GM19463 (cell line): ENCODE measurements around the gene SERGEF.

Source experiments
- ATAC-seq: cut with Tn5 transposase; IDR thresholded peaks from one replicate; pipeline ENCODE4 v1.9.1; 2021; ENCODE audit warnings: mild to moderate bottlenecking, moderate library complexity; ENCODE audit not compliant: unreplicated experiment

Gene SERGEF

DNA sequence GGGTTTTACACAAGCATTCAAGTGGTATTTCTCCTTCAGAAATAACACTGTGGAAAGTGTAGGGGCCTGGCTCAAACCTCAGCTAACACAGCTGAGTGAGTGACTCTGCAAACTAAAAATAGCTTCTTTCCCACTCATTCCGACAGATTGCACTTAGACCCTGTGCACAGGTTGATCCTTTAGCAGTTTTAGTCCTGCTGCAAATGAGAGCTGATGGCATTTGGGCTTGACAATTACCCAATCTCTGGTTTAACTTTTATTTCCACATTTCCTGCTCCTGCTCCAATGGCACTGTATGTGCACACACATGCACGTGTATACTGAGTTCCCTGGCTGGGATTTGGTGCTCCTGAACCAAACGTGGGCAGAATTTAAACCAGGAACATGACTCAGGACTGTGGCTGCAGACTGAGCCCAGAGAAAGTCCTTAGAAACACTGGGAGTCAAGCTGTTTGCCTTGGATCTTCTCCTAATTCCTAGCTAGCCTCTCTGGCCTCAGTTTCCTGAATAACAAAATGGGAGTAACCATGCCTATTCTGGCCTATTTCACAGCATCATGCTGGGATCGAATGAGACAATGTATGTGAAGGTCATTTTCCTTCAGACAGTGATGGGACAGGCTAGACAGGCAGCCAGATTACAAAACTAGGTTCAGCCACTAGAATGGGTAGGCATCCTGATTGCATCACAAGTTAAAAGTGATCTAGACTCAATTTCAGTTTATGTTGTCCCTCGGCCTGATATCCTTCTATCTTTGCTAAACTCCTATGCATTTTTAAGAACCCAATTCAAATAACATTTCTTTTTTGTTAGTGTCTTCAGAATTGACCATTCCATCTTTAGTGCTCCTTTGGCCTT is 58.2 kb downstream of the SERGEF start:
- no peak for ATAC-seq

GRCh38 chr11:17952487-17952886 is 60.4 kb downstream of the SERGEF start:
- no peak for ATAC-seq

- ATAC-seq = no peak
These were observed 61.0 kb downstream of the SERGEF start for GRCh38 chr11:17951685-17952388.

GRCh38 chr11:17950644-17951043 is 62.2 kb downstream of the SERGEF start:
- ATAC-seq = no peak

- ATAC-seq = no peak
These were observed 64.6 kb downstream of the SERGEF start for GRCh38 chr11:17948296-17948695.

DNA sequence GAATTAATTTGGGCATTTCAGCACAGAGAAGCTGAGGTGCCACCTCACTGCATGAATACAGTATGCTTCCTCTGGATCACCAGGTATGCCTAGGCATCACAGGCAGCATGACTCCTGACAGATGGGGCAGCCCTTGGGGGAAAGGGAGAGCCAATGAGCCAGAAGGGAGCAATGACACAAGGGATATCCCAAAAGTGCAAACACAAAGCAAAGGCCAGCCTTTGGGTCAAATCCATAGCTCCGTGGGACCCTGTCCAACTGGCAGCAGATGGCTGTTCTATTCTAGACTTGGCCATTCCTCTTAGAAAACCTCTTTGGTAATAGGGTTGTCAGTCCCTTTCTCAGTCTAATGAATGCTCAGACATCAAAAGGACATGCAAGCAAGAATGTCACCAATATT is 73.3 kb downstream of the SERGEF start:
- no peak for ATAC-seq

- ATAC-seq = no peak
These were observed 76.1 kb downstream of the SERGEF start for GRCh38 chr11:17936790-17937189.

- no peak for ATAC-seq
These were observed 78.7 kb downstream of the SERGEF start for GRCh38 chr11:17934194-17934593.

DNA sequence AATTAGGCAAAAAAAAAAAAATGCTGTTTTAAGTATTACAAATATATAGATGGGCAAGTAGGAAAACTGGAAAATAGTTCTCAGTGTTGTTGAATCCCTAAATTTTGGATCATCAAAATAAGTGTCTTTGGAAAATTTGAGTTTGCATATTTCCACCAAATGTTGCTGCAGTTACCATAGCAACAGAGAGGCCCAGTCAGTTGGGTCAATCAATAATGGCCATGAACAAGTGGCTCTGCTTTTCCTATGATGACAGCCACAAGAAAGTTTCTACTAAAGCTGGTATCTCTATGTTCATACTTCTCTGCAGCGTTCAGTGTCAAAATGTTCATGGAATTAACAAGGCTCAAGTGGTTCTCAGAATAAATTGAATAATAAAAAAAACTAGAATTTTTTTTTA is 79.1 kb downstream of the SERGEF start:
- ATAC-seq = no peak

DNA sequence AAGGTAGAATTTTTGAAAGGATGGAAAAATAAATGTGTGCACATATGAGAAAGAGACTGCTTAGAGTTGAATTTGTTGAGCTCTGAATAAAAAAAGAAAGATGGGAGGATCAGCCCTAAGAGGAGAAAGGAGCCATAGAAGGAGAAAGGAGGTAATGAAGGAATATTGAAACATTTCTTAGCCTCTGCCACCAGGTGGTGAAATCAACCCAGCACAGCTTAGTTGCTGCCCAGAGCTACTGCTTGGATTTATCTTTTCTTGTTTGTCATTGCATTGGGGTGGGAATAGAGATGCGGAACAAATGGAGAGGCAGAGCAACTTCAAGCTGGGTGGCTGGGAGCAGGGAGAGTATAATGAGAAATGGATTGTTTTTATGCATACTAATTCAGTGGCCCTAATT is 80.4 kb downstream of the SERGEF start:
- ATAC-seq = no peak

- ATAC-seq = no peak
These were observed 81.3 kb downstream of the SERGEF start for GRCh38 chr11:17931595-17931994.

DNA sequence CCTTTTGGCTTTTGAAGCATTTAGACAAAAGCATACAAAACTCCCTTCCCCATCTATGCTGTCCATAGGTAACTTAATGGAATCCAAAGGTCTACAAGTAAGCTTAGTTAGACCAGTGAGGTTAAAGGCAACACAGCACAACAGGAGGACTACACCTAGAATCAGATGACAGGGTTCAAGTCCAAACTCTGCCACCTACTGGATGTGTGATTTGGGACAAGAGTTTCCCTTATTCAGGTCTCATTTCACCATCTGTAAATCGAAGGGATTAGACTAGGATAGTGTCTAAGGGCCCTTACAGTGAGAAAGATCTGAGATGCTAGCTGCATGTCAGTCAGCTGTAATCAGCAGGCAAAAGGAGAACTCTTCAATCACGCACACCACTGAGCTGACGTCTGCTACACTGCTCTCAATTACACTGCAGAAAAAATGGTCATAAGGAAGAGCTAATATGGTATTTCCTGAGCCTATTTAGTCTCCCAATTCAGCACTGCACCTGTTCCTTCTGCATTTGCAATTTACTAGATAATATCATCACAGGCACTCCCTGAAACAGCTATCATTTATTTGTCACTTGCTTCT is 82.2 kb downstream of the SERGEF start:
- no peak for ATAC-seq

DNA sequence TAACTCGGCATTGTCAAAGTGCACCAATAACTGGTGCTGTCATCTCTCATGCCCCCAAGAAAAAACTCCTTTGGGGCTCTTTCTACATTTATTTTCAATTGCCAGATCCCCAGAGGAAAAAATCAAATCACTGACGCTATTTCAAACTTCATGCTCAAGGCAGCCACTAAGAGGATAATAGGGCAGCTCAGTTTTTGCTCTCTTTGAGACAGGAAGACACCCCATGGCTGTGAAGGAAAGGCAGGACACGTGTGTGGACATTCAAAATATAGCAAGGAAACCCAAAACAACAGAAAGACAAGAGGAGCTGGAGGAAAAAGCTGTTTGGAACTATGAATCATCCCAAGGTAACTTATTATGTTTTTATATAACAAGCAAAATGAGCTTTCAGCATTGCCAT is 83.7 kb downstream of the SERGEF start:
- ATAC-seq = no peak

DNA sequence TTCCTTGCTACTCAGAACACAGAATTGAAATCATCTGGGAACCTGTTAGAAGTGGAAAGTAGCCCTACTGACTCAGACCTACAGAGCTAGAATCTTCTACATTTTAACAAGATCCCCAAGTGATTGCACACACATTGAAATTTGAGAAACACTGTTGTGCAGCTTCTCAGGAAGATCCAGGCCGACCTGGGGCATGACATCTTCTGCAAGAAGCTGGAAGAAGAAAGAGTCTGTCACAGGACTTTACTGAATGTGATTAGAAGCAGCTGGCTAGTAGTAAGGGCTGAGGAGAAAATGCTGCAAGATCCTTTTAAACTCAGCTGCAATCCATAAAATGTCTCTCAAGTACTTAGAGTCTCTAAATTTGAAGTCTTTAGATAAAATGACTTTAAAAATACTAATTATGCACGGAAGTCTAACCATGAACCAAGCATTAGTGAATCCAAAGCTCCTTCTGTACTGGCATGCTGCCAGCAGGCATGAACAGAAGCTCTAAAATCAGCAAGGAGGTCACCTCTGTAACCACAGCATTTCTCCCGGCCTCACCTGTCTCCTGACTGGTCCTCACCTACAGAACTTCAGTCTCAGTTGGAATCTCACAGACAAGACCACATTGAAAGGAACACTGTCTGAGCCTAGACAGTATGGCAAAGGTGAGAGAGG is 85.0 kb downstream of the SERGEF start:
- ATAC-seq = no peak

DNA sequence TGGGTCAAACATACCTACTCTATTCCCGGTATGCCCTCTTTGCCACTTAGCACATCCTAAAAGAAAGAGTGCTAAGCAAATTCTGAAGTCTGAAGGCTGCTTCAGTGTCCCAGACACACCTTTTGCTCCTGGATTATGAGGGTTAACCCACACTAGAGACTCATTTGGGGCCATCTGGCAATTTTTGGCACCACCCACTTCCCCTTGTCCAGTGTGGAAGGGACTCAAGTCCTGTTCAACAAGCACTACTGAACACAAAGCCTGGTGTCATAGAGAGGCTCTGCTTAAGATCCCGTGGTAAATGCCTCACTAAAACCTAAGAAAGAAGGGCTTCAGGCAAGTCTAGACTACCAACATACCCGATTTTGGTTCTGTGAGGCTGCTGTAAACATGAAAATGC is 85.8 kb downstream of the SERGEF start:
- ATAC-seq = no peak

DNA sequence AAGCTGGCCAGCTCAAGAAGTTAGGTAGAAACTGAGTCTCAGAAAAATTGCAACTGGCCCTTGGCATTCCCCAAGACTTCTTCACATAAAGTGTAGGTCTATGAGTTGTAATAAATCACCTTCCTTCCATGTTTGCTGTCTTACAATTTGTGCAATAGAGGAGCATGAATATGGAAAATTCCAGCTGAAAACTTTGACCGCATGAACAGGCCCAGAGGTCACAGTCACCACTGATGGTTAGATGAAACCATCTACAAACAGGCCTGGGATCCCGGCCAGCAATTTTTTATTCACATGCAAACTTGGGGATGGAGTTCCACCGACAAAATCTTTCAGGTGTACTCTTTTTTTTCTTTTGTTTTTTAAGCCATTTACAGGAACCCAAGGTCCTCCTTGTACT is 88.1 kb downstream of the SERGEF start:
- no peak for ATAC-seq

DNA sequence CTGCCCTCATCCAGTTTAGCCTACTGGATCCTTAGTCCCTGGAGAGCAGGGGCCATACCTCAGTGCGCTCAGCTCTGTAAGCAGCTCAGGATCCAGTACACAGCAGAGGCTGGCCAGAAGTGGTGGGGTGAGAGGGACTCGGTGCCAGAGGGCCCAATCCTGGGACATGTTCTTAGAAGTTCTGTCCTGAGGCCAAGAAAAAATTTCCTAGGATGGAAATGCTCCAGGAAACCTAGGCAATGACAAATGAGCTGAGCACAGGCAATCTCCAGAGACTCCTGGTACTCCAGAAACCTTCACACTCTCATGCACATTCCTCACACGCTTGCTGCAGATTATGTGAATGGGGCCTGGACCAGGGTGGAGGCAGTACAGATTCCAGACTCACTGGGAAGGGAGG is 89.6 kb downstream of the SERGEF start:
- ATAC-seq = no peak

GRCh38 chr11:17922416-17922788 is 90.4 kb downstream of the SERGEF start:
- peak; percentile 52 for ATAC-seq

DNA sequence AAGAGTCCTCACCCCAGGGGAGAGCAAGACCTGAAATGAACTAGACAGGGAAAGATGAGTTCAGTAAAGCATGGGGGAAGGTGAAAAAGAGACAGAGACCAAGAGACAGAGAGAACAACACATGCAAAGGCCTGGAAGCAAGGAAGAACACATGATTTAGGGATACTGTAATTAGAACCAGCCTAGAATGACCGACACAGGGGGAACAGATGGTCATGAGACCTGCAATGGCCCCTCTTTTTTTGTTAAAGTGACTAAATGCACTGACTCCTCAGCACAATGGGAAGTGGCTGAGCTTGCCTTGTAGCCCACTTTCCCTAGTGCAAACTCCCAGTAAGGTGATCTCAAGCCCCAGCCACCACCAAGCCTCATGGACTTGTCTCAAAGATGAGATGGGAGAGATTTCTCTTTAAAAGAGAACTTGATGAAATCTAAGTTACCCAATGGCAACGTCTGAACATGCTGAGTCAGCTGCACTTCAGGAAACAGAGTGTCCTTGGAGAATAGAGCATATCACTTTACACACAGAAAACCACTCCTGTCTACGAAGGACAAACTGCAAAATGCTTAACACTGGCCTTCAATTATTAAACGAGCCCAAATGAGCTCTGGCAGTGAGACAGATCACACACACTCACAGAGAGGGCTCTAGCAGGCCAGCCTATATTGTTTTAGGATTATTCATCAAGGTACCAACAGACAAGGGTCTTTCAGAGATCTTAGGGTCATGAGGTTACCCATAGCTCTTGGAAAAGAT is 91.0 kb downstream of the SERGEF start:
- ATAC-seq = peak; percentile 77

GRCh38 chr11:17918049-17918605 is 94.7 kb downstream of the SERGEF start:
- ATAC-seq = no peak
